Transverse colon (tissue), 4 donors: Measurements from ENCODE around the gene MGLL.

Source experiments
- POLR2A ChIP-seq: fragments of 450-650 bp; IDR thresholded peaks from one replicate; pipeline ENCODE4 v1.6.1; 2016; ENCODE audit warnings: antibody characterized with exemption, mild to moderate bottlenecking, moderate library complexity
- POLR2AphosphoS5 ChIP-seq, 3 donors: sonication (generic); formaldehyde crosslinking; IDR thresholded peaks; one replicate each; pipeline ENCODE4 v1.6.1; 2016; ENCODE audit warnings: antibody characterized with exemption in 3 of 3
- TF ChIP-seq, protein P1 (sequence below), 5 experiments: fragments of 200-600 bp in 3 of 5; fragments of 450-650 bp in 2 of 5; sonication (generic) in 3 of 5; IDR thresholded peaks; 1 replicate in 2 of 5; 2 replicates in 3 of 5; pipeline ENCODE4 v1.5.1; 2016 to 2017; ENCODE audit warnings: antibody characterized with exemption in 5 of 5, inconsistent platforms in 3 of 5, mild to moderate bottlenecking in 2 of 5, moderate library complexity in 1 of 5

DNA sequence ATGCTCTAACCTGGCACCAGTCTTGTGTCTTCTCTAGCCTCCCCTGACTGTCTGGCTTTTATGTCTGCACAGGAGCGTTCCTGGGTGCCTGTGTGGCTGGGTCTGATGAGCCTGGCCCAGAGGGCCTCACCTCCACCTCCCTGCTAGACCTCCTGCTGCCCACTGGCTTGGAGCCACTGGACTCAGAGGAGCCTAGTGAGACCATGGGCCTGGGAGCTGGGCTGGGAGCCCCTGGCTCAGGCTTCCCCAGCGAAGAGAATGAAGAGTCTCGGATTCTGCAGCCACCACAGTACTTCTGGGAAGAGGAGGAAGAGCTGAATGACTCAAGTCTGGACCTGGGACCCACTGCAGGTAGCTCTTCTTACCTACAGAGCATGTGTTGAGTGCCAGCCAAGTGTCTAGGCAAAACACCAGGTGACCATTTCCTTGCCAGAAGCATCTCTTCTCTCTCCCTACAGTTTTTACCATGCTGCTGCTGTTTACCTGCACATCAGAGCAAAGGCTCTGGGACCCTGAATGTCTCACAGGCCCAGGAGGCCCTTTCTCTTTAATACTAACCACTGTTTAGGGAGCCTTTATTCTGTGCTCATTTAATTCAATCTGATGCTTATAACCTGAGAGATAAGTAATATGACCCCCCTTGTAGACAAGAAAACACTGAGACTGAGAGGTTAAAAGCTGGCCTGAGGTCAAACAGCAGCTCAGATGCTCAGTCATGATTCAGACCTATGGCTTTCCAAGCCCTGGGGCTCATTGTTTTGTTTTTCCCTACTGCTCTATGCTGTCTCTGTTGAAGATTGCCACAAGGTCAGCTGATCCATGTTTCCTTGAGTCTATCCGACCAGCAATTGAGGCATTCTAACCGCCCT, 182.9 kb downstream of the MGLL start:
- TF ChIP-seq, protein P1, sequence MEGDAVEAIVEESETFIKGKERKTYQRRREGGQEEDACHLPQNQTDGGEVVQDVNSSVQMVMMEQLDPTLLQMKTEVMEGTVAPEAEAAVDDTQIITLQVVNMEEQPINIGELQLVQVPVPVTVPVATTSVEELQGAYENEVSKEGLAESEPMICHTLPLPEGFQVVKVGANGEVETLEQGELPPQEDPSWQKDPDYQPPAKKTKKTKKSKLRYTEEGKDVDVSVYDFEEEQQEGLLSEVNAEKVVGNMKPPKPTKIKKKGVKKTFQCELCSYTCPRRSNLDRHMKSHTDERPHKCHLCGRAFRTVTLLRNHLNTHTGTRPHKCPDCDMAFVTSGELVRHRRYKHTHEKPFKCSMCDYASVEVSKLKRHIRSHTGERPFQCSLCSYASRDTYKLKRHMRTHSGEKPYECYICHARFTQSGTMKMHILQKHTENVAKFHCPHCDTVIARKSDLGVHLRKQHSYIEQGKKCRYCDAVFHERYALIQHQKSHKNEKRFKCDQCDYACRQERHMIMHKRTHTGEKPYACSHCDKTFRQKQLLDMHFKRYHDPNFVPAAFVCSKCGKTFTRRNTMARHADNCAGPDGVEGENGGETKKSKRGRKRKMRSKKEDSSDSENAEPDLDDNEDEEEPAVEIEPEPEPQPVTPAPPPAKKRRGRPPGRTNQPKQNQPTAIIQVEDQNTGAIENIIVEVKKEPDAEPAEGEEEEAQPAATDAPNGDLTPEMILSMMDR (IDR thresholded peaks at IDR 0.05): no peak
- no peak for TF ChIP-seq POLR2AphosphoS5 (IDR thresholded peaks at IDR 0.05)
- no peak for TF ChIP-seq POLR2A
